A172 (cell line): ENCODE results near the gene SLC23A2. TPM values are rescaled to one million over a fixed set of nuclear protein-coding genes. Genes with fewer than 3 reads are reported as not detected.
"Not testable (repeated sequence)": the region's sequence is repeated elsewhere in the genome, so short reads cannot be mapped to it uniquely, and the experiment has no call there.

Experiments
- DNase-seq: peaks from one replicate; pipeline ENCODE4 v3.0.0-alpha.2; 2015; ENCODE audit warnings: low spot score
- total RNA-seq: library from RNA; depleted of rRNA; stranded (reverse); fragments of >200 nt; shearing (Covaris generic); gene quantifications from 2 replicates; pipeline ENCODE4 v1.2.3, GENCODE V29; 2014

SLC23A2 gene
- total RNA-seq, 1 experiment from 2014 or later = 22.9 TPM

GRCh38 chr20:5008759-5009158 lies 7.4 kb upstream of the SLC23A2 start:
- peak; percentile 49 for DNase-seq

GRCh38 chr20:5005326-5005725 lies 4.0 kb upstream of the SLC23A2 start:
- no peak for DNase-seq

GRCh38 chr20:5004825-5005224 lies 3.5 kb upstream of the SLC23A2 start:
- DNase-seq = not testable (repeated sequence)

DNA sequence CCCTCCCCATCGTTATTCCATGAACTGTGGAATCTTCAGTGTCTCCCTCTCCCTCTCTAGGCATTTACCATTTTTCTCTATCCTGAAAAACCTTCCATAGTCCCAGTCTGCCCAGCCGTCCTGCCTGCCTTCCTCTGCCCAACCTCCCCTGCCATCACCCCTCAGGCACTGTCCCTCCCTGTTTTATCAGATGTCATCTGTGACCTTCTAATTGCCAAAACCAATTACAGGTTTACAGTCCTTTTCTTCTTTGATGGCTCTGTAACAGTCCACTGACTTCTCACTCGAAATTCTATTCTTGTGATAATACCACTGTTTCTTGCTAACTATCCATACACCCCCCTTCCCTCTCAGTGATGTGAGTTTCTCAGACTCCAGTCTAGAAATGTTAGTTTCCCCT lies 2.3 kb upstream of the SLC23A2 start:
- DNase-seq = no peak

- DNase-seq = no peak
These were observed 735 bp upstream of the SLC23A2 start for GRCh38 chr20:5002077-5002413.

- no peak for DNase-seq
These were observed 792 bp downstream of the SLC23A2 start for GRCh38 chr20:5000263-5001173.

GRCh38 chr20:4999788-5000187 lies 1.5 kb downstream of the SLC23A2 start:
- DNase-seq = no peak

GRCh38 chr20:4998160-4998651 lies 3.1 kb downstream of the SLC23A2 start:
- no peak for DNase-seq

DNA sequence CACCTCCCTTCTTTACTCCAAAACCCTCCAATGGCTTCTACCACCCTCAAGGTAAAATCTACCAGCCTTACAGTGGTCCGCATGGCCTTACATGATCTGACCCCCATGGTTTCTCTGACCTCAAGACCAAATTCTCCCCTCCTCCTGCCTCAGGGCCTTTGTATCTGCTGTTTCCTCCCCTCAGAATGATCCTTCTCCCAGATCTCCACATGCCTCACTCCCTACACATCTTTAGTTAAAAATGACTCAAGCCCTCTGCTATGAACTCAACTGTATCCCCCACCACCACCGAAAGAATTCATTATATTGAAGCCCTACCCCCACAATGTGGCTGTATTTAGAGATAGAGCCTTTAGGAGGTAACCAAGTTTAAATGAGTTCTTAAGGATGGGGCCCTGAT lies 4.1 kb downstream of the SLC23A2 start:
- no peak for DNase-seq

DNA sequence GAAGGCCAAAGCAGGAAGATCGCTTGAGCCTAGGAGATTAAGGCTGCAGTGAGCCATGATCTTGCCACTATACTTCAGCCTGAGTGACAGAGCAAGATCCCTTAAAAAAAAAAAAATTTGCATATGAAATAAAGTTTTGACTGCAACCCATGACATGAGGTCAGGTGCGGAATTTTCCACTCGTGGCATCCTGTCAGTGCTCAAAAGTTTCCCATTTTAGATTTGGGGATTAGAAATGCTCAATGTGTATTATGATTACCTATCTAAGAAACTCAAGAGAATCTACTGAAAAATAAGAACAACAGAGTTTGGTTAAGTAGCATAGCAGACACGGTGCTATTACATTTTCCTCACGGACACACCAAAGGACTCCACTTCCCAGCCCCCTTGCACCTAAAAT lies 11.7 kb downstream of the SLC23A2 start:
- DNase-seq = no peak

- DNase-seq = no peak
These were observed 14.2 kb downstream of the SLC23A2 start for GRCh38 chr20:4987130-4987529.

DNA sequence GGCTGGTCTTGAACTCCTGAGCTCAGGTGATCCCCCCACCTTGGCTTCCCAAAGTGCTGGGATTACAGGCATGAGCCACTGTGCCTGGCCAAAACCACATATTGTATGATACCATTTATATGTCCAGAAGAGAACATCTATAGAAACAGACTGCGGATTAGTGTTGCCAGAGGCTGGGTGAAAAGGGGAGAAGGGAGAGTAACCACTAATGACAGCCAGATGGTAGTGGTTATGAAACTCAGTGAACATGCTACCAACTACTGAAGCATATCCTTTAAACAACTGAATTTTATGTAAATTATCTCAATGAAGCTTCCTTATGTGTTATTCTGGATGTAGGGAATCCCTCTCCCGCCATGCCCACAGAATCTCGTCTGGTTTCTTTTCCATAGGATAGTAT lies 15.7 kb downstream of the SLC23A2 start:
- DNase-seq = no peak

DNA sequence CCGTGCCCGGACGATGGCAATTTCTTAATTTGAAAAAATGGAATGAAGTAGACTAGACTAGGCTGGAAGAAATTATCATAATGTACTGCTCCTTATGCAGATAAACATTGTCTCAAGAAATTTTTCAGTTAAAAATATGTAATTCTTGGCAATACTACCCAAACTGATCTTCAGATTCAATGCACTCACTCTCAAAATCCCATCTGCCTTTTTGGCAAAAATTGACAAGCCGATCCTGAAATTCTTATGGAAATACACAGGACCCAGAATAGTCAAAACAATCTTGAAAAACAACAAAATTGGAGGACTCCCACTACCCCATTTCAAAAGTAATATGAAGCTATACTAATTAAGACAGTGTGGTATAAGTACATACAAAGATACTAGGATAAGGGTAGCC lies 19.0 kb downstream of the SLC23A2 start:
- DNase-seq = no peak

DNA sequence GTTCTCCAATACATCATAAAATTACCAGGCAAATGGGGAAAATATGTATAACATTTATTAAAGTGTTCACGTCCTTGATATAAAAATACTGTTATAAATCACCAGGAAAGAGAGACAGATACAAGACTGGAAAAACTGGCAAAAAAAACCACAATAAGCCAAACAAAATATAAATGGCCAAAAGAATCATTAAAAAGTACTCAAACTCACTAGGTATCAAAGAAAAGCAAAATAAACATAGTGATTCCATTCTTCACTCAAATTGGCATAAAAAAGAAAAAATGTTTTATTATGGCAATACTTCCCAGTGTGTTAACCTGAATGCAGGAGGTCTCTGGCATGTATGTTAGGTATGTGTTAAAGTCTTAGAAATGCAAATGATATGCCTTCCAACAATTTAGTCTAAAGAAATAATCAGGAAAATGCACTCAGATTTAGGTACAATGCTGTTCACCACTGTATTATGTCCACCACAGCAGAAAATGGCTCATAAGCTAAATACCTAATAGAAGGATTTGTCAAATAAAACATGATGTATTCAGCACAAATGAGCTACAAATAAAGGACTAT lies 21.4 kb downstream of the SLC23A2 start:
- DNase-seq = no peak

DNA sequence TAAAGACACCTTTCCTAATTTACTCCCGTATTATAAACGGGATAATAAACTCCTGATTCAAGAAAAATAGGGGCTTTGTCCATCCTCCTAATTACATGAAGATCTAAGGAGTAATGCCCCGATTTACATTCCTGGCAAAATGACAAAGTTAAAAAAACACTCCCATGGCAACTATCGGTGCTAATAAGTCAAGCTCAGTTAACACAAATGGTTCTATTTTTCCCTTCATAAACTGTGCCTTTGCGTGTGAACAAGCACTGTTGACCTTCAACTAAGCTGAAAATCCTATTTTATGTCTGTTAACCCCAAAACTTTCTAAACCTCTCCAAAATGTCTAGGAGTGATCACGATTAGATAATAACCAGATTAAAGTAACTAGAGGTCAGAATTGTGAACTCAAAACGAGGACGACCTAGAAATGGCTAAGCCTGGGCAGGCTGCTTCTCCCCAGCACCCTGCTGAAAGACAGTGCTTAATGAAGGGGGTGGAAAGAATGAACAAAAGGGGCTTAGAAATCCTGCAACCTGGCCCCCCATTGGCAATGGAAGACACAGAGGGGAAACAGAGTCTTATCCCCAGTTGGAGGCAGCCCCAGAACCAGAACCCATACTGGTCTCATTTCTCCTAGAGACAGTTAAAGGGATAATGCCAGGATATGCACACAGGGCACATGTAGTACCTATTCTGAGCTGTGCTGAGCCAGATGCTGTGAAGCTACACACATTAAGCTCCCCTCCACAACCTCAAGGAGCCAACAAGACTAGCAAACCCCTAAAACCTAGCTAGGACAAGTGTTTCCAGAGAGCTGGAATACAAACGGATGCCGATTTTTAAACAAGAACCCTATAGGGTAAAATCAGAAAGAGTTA lies 23.0 kb downstream of the SLC23A2 start:
- DNase-seq = no peak

- not testable (repeated sequence) for DNase-seq
These were observed 25.3 kb downstream of the SLC23A2 start for GRCh38 chr20:4976014-4976413.

DNA sequence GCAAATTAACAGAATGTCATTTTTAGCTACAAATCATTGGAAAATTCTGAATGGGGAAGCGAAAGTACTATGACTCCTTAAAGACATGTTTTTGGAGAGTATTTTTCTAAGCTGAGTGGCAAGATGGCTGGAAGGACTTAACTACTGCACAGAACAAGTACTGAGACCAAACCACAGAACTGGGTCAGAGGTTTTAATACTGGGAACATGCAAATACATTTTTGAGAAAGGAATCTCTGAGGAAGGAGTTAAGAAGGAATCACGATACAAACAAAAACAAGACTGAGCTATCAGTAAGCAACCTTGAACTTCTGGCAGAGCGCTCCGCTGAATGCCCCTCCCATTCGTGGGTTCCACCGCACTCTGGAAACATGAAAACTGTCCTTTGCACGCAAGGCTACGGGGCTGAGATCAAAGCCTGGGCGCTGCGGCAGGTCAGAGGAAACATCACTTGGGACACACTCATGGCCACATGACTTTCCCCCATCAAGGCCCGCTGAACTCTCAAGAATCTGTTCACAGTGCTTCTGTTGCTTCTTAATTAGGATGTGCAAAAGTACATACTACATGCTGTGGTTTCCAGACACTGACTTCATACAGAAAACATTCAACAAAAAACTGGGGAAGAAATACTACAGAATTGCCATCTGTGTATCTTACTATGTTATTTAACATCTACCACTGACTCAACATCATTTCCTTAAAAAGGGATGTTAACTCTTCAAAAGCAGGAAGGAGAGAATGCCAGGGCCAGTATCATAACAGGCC lies 27.8 kb downstream of the SLC23A2 start:
- DNase-seq = no peak

DNA sequence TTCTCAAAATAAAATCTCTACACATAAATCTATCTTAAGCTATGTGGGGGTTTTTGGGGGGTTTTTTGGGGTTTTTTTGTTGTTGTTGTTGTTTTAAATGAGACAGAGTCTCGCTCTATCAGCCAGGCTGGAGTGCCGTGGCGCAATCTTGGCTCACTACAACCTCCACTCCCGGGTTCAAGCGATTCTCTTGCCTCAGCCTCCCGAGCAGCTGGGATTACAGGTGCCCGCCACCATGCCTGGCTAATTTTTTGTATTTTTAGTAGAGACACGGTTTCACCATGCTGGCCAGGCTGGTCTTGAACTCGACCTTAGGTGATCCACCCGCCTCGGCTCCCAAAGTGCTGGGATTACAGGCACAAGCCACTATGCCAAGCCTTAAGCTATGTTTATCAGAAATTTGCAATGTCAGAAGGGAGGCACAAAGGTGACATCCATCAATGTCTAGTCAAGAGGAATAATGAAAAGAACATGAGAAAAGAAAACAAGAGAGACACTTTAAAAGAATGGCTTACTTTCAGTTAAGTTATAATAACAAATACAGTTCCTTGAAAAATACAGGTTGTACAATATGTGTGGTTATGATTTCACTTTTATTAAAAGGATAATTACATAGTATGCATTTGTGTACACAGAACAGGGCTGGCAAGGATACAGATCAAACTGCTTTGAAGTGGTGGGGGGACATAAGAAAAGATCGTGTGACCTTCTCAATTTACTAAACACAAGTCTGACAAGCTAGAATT lies 28.6 kb downstream of the SLC23A2 start:
- DNase-seq = no peak

GRCh38 chr20:4971064-4971463 lies 30.2 kb downstream of the SLC23A2 start:
- no peak for DNase-seq

- DNase-seq = no peak
These were observed 33.4 kb downstream of the SLC23A2 start for GRCh38 chr20:4967752-4968477.
